Esophagus squamous epithelium (tissue), 4 donors: ENCODE measurements around the gene GALNT14.

Experiments used
- CTCF ChIP-seq, 6 experiments: fragments of 450-650 bp in 4 of 6; fragments of 200-600 bp in 2 of 6; sonication (generic) in 2 of 6; IDR thresholded peaks; one replicate each; pipeline ENCODE4 v1.5.1; 2016 to 2019; ENCODE audit warnings: antibody characterized with exemption in 6 of 6, mild to moderate bottlenecking in 4 of 6, moderate library complexity in 4 of 6
- POLR2A ChIP-seq, 4 donors: fragments of 450-650 bp; IDR thresholded peaks; one replicate each; pipeline ENCODE4 v1.6.1; 2017; ENCODE audit warnings: antibody characterized with exemption in 4 of 4, mild to moderate bottlenecking in 4 of 4, moderate library complexity in 3 of 4

DNA sequence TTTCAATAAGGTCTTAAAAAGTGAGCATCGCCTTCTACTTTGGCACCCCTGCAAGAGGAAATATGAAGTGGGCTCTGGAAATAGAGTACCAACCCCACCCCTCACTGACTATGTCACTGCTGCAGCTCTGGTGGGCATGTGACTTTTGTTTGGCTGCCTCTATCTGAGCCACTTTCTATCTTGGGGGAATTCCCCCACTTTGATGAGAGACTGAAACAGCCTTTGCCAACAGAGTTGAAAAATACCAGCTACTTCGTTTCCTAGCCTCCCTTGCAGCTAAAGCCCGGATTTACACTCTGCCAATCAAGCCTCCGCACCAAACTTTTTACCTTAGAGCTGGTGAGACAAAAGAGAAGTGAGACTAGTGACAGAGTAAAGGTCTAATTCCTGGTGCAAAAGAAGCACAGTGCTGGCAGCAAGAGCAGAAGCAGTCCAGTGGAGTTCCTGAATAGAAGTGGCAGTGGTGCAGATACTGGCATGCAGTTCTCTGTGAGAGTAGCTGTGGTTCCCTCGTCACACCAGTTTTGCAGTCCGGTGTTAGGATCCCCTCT lies 12.0 kb upstream of the GALNT14 start:
- TF ChIP-seq CTCF (IDR thresholded peaks at IDR 0.05) (no peak), POLR2A (IDR thresholded peaks at IDR 0.05) (no peak)
